H9 (cell line): ENCODE measurements around the gene BMPER. TPM values are rescaled to one million over a fixed set of nuclear protein-coding genes. Genes with fewer than 3 reads are reported as not detected.

Source experiments
- DNase-seq: peaks from one replicate; pipeline ENCODE4 v3.0.0-alpha.2; 2017
- H2AFZ ChIP-seq: one replicate; pipeline ENCODE4 v1.6.1; 2013; ENCODE audit warnings: mild to moderate bottlenecking, low read length, control low read depth, moderate library complexity
- H2AK5ac ChIP-seq: 2 replicates; pipeline ENCODE4 v1.6.1; 2013; ENCODE audit warnings: low read length, control low read depth, mixed read lengths; ENCODE audit not compliant: insufficient read length
- H2BK120ac ChIP-seq: one replicate; pipeline ENCODE4 v1.6.1; 2013; ENCODE audit warnings: low read depth, mild to moderate bottlenecking, low read length, control low read depth, inconsistent platforms; ENCODE audit not compliant: poor library complexity, severe bottlenecking
- H2BK12ac ChIP-seq: 2 replicates; pipeline ENCODE4 v1.6.1; 2013; ENCODE audit warnings: low read length, control low read depth, mixed read lengths, low read depth; ENCODE audit not compliant: insufficient read length
- H2BK15ac ChIP-seq: 2 replicates; pipeline ENCODE4 v1.6.1; 2013; ENCODE audit warnings: low read depth, low read length, control low read depth
- H2BK20ac ChIP-seq: one replicate; pipeline ENCODE4 v1.6.1; 2013; ENCODE audit warnings: low read depth, mild to moderate bottlenecking, low read length, control low read depth, inconsistent platforms; ENCODE audit not compliant: poor library complexity, severe bottlenecking
- H2BK5ac ChIP-seq: 2 replicates; pipeline ENCODE4 v1.6.1; 2013; ENCODE audit warnings: low read length, control low read depth, mixed read lengths; ENCODE audit not compliant: insufficient read length
- H3K14ac ChIP-seq: 2 replicates; pipeline ENCODE4 v1.6.1; 2013; ENCODE audit warnings: low read length, control low read depth; ENCODE audit not compliant: insufficient read depth
- H3K18ac ChIP-seq: 2 replicates; pipeline ENCODE4 v1.6.1; 2013; ENCODE audit warnings: low read depth, mild to moderate bottlenecking, mixed read lengths, low read length, control low read depth; ENCODE audit not compliant: insufficient read length
- H3K23ac ChIP-seq: 2 replicates; pipeline ENCODE4 v1.6.1; 2013; ENCODE audit warnings: low read length, control low read depth, mixed read lengths, low read depth; ENCODE audit not compliant: insufficient read length
- H3K23me2 ChIP-seq: 2 replicates; pipeline ENCODE4 v1.6.1; 2013; ENCODE audit warnings: low read depth, mild to moderate bottlenecking, mixed read lengths, low read length, control low read depth; ENCODE audit not compliant: insufficient read length, poor library complexity, severe bottlenecking
- H3K27ac ChIP-seq: 2 replicates; pipeline ENCODE4 v1.5.1; 2013; ENCODE audit warnings: low read length, control low read depth, mixed read lengths, low read depth; ENCODE audit not compliant: insufficient read length
- H3K27me3 ChIP-seq: 2 replicates; pipeline ENCODE4 v1.6.1; 2013; ENCODE audit warnings: low read length, control low read depth, inconsistent platforms; ENCODE audit not compliant: insufficient read depth
- H3K4ac ChIP-seq: 2 replicates; pipeline ENCODE4 v1.6.1; 2013; ENCODE audit warnings: low read depth, mild to moderate bottlenecking, control low read depth, inconsistent platforms, low read length, moderate library complexity
- H3K4me1 ChIP-seq: 2 replicates; pipeline ENCODE4 v1.6.1; 2013; ENCODE audit warnings: low read length, control low read depth, inconsistent platforms; ENCODE audit not compliant: insufficient read depth
- H3K4me2 ChIP-seq: 2 replicates; pipeline ENCODE4 v1.6.1; 2013; ENCODE audit warnings: low read length, control low read depth, mixed read lengths; ENCODE audit not compliant: insufficient read length, insufficient read depth
- H3K56ac ChIP-seq: 2 replicates; pipeline ENCODE4 v1.6.1; 2013; ENCODE audit warnings: low read depth, mild to moderate bottlenecking, mixed read lengths, low read length, control low read depth; ENCODE audit not compliant: insufficient read length
- H3K79me1 ChIP-seq: 2 replicates; pipeline ENCODE4 v1.6.1; 2013; ENCODE audit warnings: low read depth, mild to moderate bottlenecking, moderate library complexity, low read length, control low read depth, inconsistent platforms; ENCODE audit not compliant: insufficient read depth, poor library complexity, severe bottlenecking
- H3K79me2 ChIP-seq: 2 replicates; pipeline ENCODE4 v1.6.1; 2013; ENCODE audit warnings: low read length, control low read depth, inconsistent platforms; ENCODE audit not compliant: insufficient read depth
- H3K9ac ChIP-seq: 2 replicates; pipeline ENCODE4 v1.6.1; 2013; ENCODE audit warnings: low read length, control low read depth, mixed read lengths; ENCODE audit not compliant: insufficient read length; ENCODE audit errors: extremely low read depth
- H3K9me3 ChIP-seq: one replicate; pipeline ENCODE4 v1.6.1; 2013; ENCODE audit warnings: low read depth, low read length, inconsistent platforms; ENCODE audit not compliant: control insufficient read depth
- H3T11ph ChIP-seq: one replicate; pipeline ENCODE4 v1.6.1; 2013; ENCODE audit warnings: mild to moderate bottlenecking, low read length, control low read depth, inconsistent platforms
- H4K20me1 ChIP-seq: one replicate; pipeline ENCODE4 v1.6.1; 2013; ENCODE audit not compliant: control insufficient read depth, insufficient read length, insufficient read depth
- H4K5ac ChIP-seq: 2 replicates; pipeline ENCODE4 v1.6.1; 2013; ENCODE audit warnings: low read depth, mild to moderate bottlenecking, mixed read lengths, low read length, control low read depth; ENCODE audit not compliant: insufficient read length
- H4K8ac ChIP-seq: replicated peaks from 2 replicates; pipeline ENCODE4 v1.6.1; 2013; ENCODE audit warnings: low read length, control low read depth, mixed read lengths, low read depth; ENCODE audit not compliant: insufficient read length
- H4K91ac ChIP-seq: 2 replicates; pipeline ENCODE4 v1.6.1; 2013; ENCODE audit warnings: low read depth, mild to moderate bottlenecking, moderate library complexity, mixed read lengths, low read length, control low read depth; ENCODE audit not compliant: insufficient read length
- H3K27ac Mint-ChIP-seq, 3 experiments: 2 replicates in 2 of 3; 3 replicates in 1 of 3; pipeline ENCODE4 v1.8.0; 2020 to 2021; ENCODE audit warnings: mixed read lengths in 3 of 3, mild to moderate bottlenecking in 1 of 3, moderate library complexity in 1 of 3
- H3K27me3 Mint-ChIP-seq: 2 replicates; pipeline ENCODE4 v1.8.0; 2021; ENCODE audit warnings: low read depth, mild to moderate bottlenecking, moderate library complexity, mixed read lengths
- H3K36me3 Mint-ChIP-seq, 3 experiments: 2 replicates in 2 of 3; 3 replicates in 1 of 3; pipeline ENCODE4 v1.8.0; 2020 to 2021; ENCODE audit warnings: low read depth in 3 of 3, mixed read lengths in 3 of 3; ENCODE audit not compliant: insufficient read depth in 1 of 3
- H3K4me1 Mint-ChIP-seq, 2 experiments: 2 replicates each; pipeline ENCODE4 v1.8.0; 2020; ENCODE audit warnings: mixed read lengths in 2 of 2
- H3K4me3 Mint-ChIP-seq, 2 experiments: 2 replicates in 1 of 2; 3 replicates in 1 of 2; pipeline ENCODE4 v1.8.0; 2020 to 2021; ENCODE audit warnings: mild to moderate bottlenecking in 2 of 2, mixed read lengths in 2 of 2, moderate library complexity in 1 of 2
- H3K9me3 Mint-ChIP-seq, 2 experiments: 2 replicates in 1 of 2; 3 replicates in 1 of 2; pipeline ENCODE4 v1.8.0; 2020; ENCODE audit warnings: mild to moderate bottlenecking in 2 of 2, mixed read lengths in 2 of 2, moderate library complexity in 1 of 2
- WGBS: extraction: QIAGEN DNeasy Blood & Tissue Kit; methylation state at CpG from one replicate; pipeline ENCODE4 v1.1.7; 2013; ENCODE audit warnings: missing lambda C conversion rate, low lambda C conversion rate, mixed read lengths; ENCODE audit not compliant: insufficient read length; ENCODE audit errors: extremely low coverage; 5-methylcytosine and 5-hydroxymethylcytosine counted together
- long read RNA-seq: library from polyadenylated mRNA; unstranded; transcript quantifications from one replicate; pipeline ENCODE4 v2.0.0, GENCODE V29; 2020
- total RNA-seq: library from RNA; stranded (reverse); gene quantifications from 2 replicates; pipeline ENCODE4 v1.2.1, GENCODE V29; 2021
- TF ChIP-seq, protein P1 (sequence below): fragments of 200-600 bp; sonication (generic); conservative IDR thresholded peaks from 3 replicates; pipeline ENCODE4 v1.8.0; 2021; ENCODE audit warnings: antibody characterized with exemption, mild to moderate bottlenecking

The BMPER gene
- 0.20 and 0.57 TPM in 2 replicates for total RNA-seq
- long read RNA-seq = 0 reads

DNA sequence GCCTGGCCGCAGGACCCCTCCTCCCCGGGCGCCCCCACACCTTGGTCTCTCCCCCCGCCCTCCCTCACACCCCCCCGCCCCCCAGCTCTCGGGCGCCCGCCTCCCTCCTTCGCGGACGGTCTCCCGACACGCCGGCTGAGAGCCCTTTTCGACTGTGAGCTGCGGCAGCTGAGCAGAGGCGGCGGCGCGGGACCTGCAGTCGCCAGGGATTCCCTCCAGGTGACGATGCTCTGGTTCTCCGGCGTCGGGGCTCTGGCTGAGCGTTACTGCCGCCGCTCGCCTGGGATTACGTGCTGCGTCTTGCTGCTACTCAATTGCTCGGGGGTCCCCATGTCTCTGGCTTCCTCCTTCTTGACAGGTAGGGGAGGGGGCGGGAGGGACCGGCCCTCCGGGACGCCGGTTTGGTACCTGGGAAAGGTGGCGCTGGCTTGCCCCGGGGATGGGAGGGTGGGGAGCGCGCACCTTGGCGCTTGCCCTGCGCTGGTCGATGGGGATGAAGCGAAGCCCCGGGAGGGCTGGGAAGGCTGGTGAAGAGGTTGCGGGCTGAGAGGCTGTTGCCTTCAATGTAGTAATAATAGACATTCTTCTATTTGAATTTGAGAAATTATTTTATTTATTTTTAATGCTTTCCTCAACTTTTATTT is at the start of gene BMPER:
Gene BMPER, plus strand, starts transcription at position 151 of the 644 bp plus-strand sequence. Its CDS starts 75 bp downstream, at position 226.
- Mint-ChIP-seq H3K4me3 (peak within 1 kb of the TSS; percentile 70 to 86), H3K27ac (no peak within 1 kb of the TSS), H3K4me1 (peaks cover 25 to 30% of the 10 kb centered on the region in 2 experiments), H3K36me3 (no peaks in the 10 kb centered on the region), H3K27me3 (peaks cover 82% of the 10 kb centered on the region), H3K9me3 (no peaks in the 10 kb centered on the region; a peak in 1 of 5 replicates)
- H3K4me1 ChIP-seq = peaks cover 3% of the 10 kb centered on the region
- WGBS = no CpG with 5 or more reads among the region's 47 CpGs
- H4K5ac ChIP-seq = no peak within 1 kb of the TSS
- H3T11ph ChIP-seq = no peak within 1 kb of the TSS
- no peaks in the 10 kb centered on the region for H4K20me1 ChIP-seq
- no peak within 1 kb of the TSS for H3K23ac ChIP-seq
- peak; percentile 82 for DNase-seq
- no peak within 1 kb of the TSS for H2BK15ac ChIP-seq
- H3K4me2 ChIP-seq = peak within 1 kb of the TSS; percentile 100
- H3K4ac ChIP-seq = no peak within 1 kb of the TSS
- H4K8ac ChIP-seq = no peak within 1 kb of the TSS
- no peak within 1 kb of the TSS for H3K56ac ChIP-seq
- no peak within 1 kb of the TSS for H2AK5ac ChIP-seq
- no peak within 1 kb of the TSS for H3K14ac ChIP-seq
- H3K79me2 ChIP-seq = no peaks in the 10 kb centered on the region
- H3K27me3 ChIP-seq = peaks cover 12% of the 10 kb centered on the region
- no peak within 1 kb of the TSS for H2BK12ac ChIP-seq
- no peaks in the 10 kb centered on the region for H3K79me1 ChIP-seq
- no peak within 1 kb of the TSS for H2BK5ac ChIP-seq
- H4K91ac ChIP-seq = no peak within 1 kb of the TSS
- no peak within 1 kb of the TSS for H3K27ac ChIP-seq
- H2AFZ ChIP-seq = no peak within 1 kb of the TSS
- peaks cover 21% of the 10 kb centered on the region for H3K23me2 ChIP-seq
- H3K18ac ChIP-seq = no peak within 1 kb of the TSS
- TF ChIP-seq, protein P1, sequence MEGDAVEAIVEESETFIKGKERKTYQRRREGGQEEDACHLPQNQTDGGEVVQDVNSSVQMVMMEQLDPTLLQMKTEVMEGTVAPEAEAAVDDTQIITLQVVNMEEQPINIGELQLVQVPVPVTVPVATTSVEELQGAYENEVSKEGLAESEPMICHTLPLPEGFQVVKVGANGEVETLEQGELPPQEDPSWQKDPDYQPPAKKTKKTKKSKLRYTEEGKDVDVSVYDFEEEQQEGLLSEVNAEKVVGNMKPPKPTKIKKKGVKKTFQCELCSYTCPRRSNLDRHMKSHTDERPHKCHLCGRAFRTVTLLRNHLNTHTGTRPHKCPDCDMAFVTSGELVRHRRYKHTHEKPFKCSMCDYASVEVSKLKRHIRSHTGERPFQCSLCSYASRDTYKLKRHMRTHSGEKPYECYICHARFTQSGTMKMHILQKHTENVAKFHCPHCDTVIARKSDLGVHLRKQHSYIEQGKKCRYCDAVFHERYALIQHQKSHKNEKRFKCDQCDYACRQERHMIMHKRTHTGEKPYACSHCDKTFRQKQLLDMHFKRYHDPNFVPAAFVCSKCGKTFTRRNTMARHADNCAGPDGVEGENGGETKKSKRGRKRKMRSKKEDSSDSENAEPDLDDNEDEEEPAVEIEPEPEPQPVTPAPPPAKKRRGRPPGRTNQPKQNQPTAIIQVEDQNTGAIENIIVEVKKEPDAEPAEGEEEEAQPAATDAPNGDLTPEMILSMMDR = no peak
- H2BK20ac ChIP-seq = no peak within 1 kb of the TSS
- H2BK120ac ChIP-seq = no peak within 1 kb of the TSS
- H3K9ac ChIP-seq = no peak within 1 kb of the TSS
- H3K9me3 ChIP-seq = no peaks in the 10 kb centered on the region
